Keratinocyte (primary cell): ENCODE data around the gene EXOC4. TPM values are rescaled to one million over a fixed set of nuclear protein-coding genes. Genes with fewer than 3 reads are reported as not detected.

Source experiments
- DNase-seq: peaks from one replicate; pipeline ENCODE4 v3.0.0-alpha.2; 2011; ENCODE audit warnings: low read depth, missing footprints, low spot score
- FAIRE-seq: peaks from 2 replicates; lab custom pipeline; 2011; peaks lifted over from hg19 to GRCh38; lab: Jason Lieb, UNC
- H2AFZ ChIP-seq: 2 replicates; pipeline ENCODE4 v1.6.0; 2012; ENCODE audit warnings: low read length, control low read depth, inconsistent platforms; ENCODE audit not compliant: control insufficient read depth
- H3K27ac ChIP-seq: 2 replicates; pipeline ENCODE4 v1.5.1; 2011; ENCODE audit warnings: low read length; ENCODE audit not compliant: control insufficient read depth, insufficient read depth
- H3K27me3 ChIP-seq: 3 replicates; pipeline ENCODE4 v1.6.0; 2011; ENCODE audit warnings: low read length; ENCODE audit not compliant: control insufficient read depth, insufficient read depth; ENCODE audit errors: extremely low read depth
- H3K36me3 ChIP-seq, 2 experiments: 2 replicates in 1 of 2; 3 replicates in 1 of 2; pipeline ENCODE4 v1.5.1; 2011; ENCODE audit warnings: low read length in 2 of 2, mild to moderate bottlenecking in 1 of 2; ENCODE audit not compliant: control insufficient read depth in 2 of 2, insufficient read depth in 2 of 2; ENCODE audit errors: extremely low read depth in 1 of 2
- H3K4me1 ChIP-seq: 3 replicates; pipeline ENCODE4 v1.5.1; 2011; ENCODE audit warnings: low read length; ENCODE audit not compliant: control insufficient read depth, insufficient read depth; ENCODE audit errors: extremely low read depth
- H3K4me2 ChIP-seq: 3 replicates; pipeline ENCODE4 v1.6.0; 2011; ENCODE audit warnings: low read depth, low read length; ENCODE audit not compliant: control insufficient read depth, insufficient read depth; ENCODE audit errors: extremely low read depth
- H3K4me3 ChIP-seq, 3 experiments: fragments of 200-600 bp in 1 of 3; sonication (generic) in 1 of 3; 2 replicates in 2 of 3; 3 replicates in 1 of 3; pipeline ENCODE4 v1.5.1; 2011 to 2016; ENCODE audit warnings: low read length in 3 of 3, mild to moderate bottlenecking in 3 of 3, control low read depth in 2 of 3, inconsistent platforms in 1 of 3, low read depth in 1 of 3, mixed read lengths in 1 of 3, mixed run types in 1 of 3, moderate library complexity in 1 of 3; ENCODE audit not compliant: control insufficient read depth in 2 of 3, insufficient read depth in 2 of 3; ENCODE audit errors: extremely low read depth in 1 of 3
- H3K79me2 ChIP-seq: 2 replicates; pipeline ENCODE4 v1.6.0; 2012; ENCODE audit warnings: low read length; ENCODE audit not compliant: control insufficient read depth, insufficient read depth
- H3K9ac ChIP-seq: 3 replicates; pipeline ENCODE4 v1.6.0; 2011; ENCODE audit warnings: low read length; ENCODE audit not compliant: control insufficient read depth, insufficient read depth; ENCODE audit errors: extremely low read depth
- H3K9me1 ChIP-seq: 3 replicates; pipeline ENCODE4 v1.6.0; 2011; ENCODE audit warnings: low read length; ENCODE audit not compliant: control insufficient read depth, insufficient read depth; ENCODE audit errors: extremely low read depth
- H3K9me3 ChIP-seq: 2 replicates; pipeline ENCODE4 v1.5.1; 2012; ENCODE audit warnings: low read depth, low read length; ENCODE audit not compliant: control insufficient read depth
- H4K20me1 ChIP-seq: 3 replicates; pipeline ENCODE4 v1.6.0; 2011; ENCODE audit warnings: low read length; ENCODE audit not compliant: control insufficient read depth, insufficient read depth; ENCODE audit errors: extremely low read depth
- CTCF ChIP-seq, 3 experiments: IDR thresholded peaks in 1 of 3; conservative IDR thresholded peaks in 1 of 3; optimal IDR thresholded peaks in 1 of 3; 2 replicates in 2 of 3; 3 replicates in 1 of 3; pipeline versions ENCODE3 to v1.5.1; 2011; ENCODE audit warnings: low read length in 3 of 3, mild to moderate bottlenecking in 3 of 3, moderate library complexity in 2 of 3, control low read depth in 1 of 3, inconsistent platforms in 1 of 3; ENCODE audit not compliant: insufficient read depth in 2 of 3; ENCODE audit errors: extremely low read depth in 1 of 3
- EZH2 ChIP-seq: IDR thresholded peaks from one replicate; pipeline ENCODE4 v1.6.1; 2012; ENCODE audit warnings: inconsistent platforms, mild to moderate bottlenecking, low read length, moderate library complexity
- dilution Hi-C: fragments of 300-500 bp; cut with MboI; formaldehyde crosslinking; loops from one replicate; pipeline ENCODE4 v1.7.0; 2020; ENCODE audit warnings: low sequenced_read_pairs; ENCODE audit not compliant: extremely low pct_ligation_motif_present
- polyA plus RNA-seq, 5 experiments: library from polyadenylated mRNA; depleted of rRNA in 3 of 5; stranded (reverse) in 3 of 5; stranded (forward) in 1 of 5; unstranded in 1 of 5; fragments of >200 nt; gene quantifications; 1 replicate in 1 of 5; 2 replicates in 3 of 5; 3 replicates in 1 of 5; pipeline versions ENCODE4 v1.2.1 to v1.2.3, GENCODE V29; 2011 to 2012; ENCODE audit warnings: missing spikeins in 2 of 5, low read depth in 1 of 5, low replicate concordance in 1 of 5

The EXOC4 gene
- polyA plus RNA-seq, 1 donor (not counting 4 experiments of a cell fraction or from before 2014, with no cell fraction given) = 52.6 TPM

GRCh38 chr7:133510326-133511055 is 257.6 kb downstream of the EXOC4 start:
- no peak overlapping the region for H3K4me3 ChIP-seq
- FAIRE-seq (no peak), DNase-seq (no peak)
- no peak overlapping the region for H3K27ac ChIP-seq
- no peaks in the 10 kb centered on the region for H3K79me2 ChIP-seq
- H3K4me2 ChIP-seq = no peak overlapping the region
- no peak overlapping the region for H3K9ac ChIP-seq
- no peaks in the 10 kb centered on the region for H3K9me1 ChIP-seq
- no peaks in the 10 kb centered on the region for H3K27me3 ChIP-seq
- no peak for TF ChIP-seq CTCF (optimal IDR thresholded peaks at IDR 0.05 in 1 of 3, IDR thresholded peaks at IDR 0.05 in 1 of 3, conservative IDR thresholded peaks at IDR 0.05 in 1 of 3; ENCODE audit: extremely low read depth in 1 of 3, insufficient read depth in 2 of 3, low read length in 3 of 3)
- TF ChIP-seq EZH2 = no peak
- dilution Hi-C loops = no loop called here
- H4K20me1 ChIP-seq = no peaks in the 10 kb centered on the region
- no peak overlapping the region for H2AFZ ChIP-seq
- H3K4me1 ChIP-seq = no peaks in the 10 kb centered on the region
- no peaks in the 10 kb centered on the region for H3K9me3 ChIP-seq
- no peaks in the 10 kb centered on the region for H3K36me3 ChIP-seq

GRCh38 chr7:133511252-133511651 is 258.4 kb downstream of the EXOC4 start:
- no peaks in the 10 kb centered on the region for H3K27me3 ChIP-seq
- H3K4me1 ChIP-seq = no peaks in the 10 kb centered on the region
- FAIRE-seq (no peak), DNase-seq (no peak)
- no peaks in the 10 kb centered on the region for H3K9me3 ChIP-seq
- H3K27ac ChIP-seq = no peak overlapping the region
- H3K4me3 ChIP-seq = no peak overlapping the region
- H3K9me1 ChIP-seq = no peaks in the 10 kb centered on the region
- H3K79me2 ChIP-seq = no peaks in the 10 kb centered on the region
- no peaks in the 10 kb centered on the region for H3K36me3 ChIP-seq
- dilution Hi-C loops = no loop called here
- TF ChIP-seq EZH2 = no peak
- no peak for TF ChIP-seq CTCF (optimal IDR thresholded peaks at IDR 0.05 in 1 of 3, IDR thresholded peaks at IDR 0.05 in 1 of 3, conservative IDR thresholded peaks at IDR 0.05 in 1 of 3; ENCODE audit: extremely low read depth in 1 of 3, insufficient read depth in 2 of 3, low read length in 3 of 3)
- no peak overlapping the region for H3K4me2 ChIP-seq
- H4K20me1 ChIP-seq = no peaks in the 10 kb centered on the region
- no peak overlapping the region for H2AFZ ChIP-seq
- no peak overlapping the region for H3K9ac ChIP-seq
